ENCODE results near the gene USP28.
A peak's percentile ranks its signal among the peaks of the same experiment; 100 is the strongest.
"Not testable (repeated sequence)": the region's sequence is repeated elsewhere in the genome, so short reads cannot be mapped to it uniquely, and the experiment has no call there.

Gene USP28, protein sequence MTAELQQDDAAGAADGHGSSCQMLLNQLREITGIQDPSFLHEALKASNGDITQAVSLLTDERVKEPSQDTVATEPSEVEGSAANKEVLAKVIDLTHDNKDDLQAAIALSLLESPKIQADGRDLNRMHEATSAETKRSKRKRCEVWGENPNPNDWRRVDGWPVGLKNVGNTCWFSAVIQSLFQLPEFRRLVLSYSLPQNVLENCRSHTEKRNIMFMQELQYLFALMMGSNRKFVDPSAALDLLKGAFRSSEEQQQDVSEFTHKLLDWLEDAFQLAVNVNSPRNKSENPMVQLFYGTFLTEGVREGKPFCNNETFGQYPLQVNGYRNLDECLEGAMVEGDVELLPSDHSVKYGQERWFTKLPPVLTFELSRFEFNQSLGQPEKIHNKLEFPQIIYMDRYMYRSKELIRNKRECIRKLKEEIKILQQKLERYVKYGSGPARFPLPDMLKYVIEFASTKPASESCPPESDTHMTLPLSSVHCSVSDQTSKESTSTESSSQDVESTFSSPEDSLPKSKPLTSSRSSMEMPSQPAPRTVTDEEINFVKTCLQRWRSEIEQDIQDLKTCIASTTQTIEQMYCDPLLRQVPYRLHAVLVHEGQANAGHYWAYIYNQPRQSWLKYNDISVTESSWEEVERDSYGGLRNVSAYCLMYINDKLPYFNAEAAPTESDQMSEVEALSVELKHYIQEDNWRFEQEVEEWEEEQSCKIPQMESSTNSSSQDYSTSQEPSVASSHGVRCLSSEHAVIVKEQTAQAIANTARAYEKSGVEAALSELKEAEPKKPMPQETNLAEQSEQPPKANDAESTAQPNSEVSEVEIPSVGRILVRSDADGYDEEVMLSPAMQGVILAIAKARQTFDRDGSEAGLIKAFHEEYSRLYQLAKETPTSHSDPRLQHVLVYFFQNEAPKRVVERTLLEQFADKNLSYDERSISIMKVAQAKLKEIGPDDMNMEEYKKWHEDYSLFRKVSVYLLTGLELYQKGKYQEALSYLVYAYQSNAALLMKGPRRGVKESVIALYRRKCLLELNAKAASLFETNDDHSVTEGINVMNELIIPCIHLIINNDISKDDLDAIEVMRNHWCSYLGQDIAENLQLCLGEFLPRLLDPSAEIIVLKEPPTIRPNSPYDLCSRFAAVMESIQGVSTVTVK

DNA sequence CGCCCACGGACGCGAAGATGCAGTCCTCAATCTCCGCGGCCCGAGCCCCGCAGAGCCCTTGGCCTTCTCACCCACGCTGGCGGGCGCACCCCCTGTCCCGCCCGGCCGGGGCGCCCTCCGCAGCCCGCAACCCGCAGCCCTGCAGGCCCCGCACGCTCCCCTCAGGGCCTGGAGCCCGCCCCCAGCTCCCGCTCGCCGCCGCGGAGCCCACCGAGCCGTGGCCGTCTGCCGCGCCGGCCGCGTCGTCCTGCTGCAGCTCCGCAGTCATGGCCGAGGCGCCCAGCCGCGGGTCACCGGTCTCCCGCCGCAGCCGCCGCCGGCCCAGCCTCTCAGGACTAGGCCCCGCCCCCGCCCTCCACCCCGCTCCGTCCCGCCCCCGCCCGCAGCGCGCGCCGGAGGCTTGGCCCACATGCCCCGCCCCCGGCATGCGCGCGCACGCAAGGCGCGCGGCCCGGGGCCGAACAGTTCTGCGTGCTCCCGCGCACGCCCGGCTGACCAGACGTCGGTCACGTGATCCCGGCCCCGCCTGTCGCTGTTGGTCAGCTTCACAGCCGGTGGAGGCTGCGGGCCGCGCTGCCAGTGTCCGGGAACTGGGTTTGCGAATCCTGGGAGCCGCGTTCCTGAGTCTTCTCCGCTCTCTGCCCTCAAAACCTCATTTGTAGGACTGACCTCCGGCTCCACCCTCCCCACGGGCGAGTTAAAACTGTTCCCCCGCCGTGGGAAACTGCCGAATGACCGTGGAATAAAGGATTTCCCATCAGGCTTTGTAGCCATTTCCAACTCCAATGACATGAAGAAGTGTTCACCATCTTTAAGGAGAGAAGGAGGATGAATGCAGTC lies at the start of gene USP28:
Gene USP28 (minus strand): TSS at position 339 of the 840 bp plus-strand sequence. CDS start 71 bp downstream, at position 268.
- Mint-ChIP-seq H3K27ac (peak within 1 kb of the TSS; percentile 94), H3K27me3 (no peaks in the 10 kb centered on the region), H3K36me3 (ENCODE audit: low read depth) (peaks cover 4% of the 10 kb centered on the region), H3K4me1 (ENCODE audit: low read depth) (peaks cover 39% of the 10 kb centered on the region), H3K4me3 (peak within 1 kb of the TSS; percentile 95), H3K9me3 (no peaks in the 10 kb centered on the region)

DNA sequence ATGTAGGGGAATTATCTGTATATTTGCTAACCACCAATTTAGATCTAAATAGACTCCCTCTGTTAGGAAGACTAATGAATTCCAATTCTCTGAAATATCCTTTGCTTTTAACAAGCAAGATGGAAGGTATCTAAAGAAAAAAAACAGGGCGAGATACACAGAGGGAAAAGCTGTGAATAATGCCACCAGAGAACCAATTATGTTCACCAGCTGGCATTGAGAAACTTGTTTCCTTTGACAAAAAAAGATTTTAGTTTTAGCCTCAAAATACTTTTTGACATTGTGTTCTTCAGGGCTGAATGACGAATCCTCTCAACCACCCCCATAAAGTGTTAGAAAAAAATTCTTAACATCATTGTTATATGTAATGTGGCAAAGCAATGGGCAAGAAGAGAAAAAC lies 48.2 kb upstream of the USP28 start:
- Mint-ChIP-seq H3K9me3 (no peaks in the 10 kb centered on the region), H3K27me3 (peaks cover 24% of the 10 kb centered on the region), H3K27ac (no peak overlapping the region), H3K36me3 (ENCODE audit: low read depth) (no peaks in the 10 kb centered on the region), H3K4me1 (ENCODE audit: low read depth) (no peaks in the 10 kb centered on the region), H3K4me3 (no peak overlapping the region)

DNA sequence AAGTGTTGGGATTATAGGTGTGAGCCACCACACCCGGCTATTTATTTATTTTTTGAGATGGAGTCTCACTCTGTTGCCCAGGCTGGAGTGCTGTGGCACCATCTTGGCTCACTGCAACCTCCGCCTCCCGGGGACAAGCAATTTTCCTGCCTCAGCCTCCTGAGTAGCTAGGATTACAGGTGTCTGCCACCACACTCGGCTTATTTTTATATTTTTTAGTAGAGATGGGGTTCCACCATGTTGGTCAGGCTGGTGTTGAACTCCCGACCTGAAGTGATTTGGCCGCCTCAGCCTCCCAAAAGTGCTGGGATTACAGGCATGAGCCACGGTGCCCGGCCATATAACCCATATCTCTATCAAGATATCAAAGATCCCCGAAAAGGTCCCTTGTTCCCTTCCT lies 36.1 kb upstream of the USP28 start:
- H3K9me3 Mint-ChIP-seq; H3K4me3 Mint-ChIP-seq; H3K36me3 Mint-ChIP-seq (ENCODE audit: low read depth); H3K4me1 Mint-ChIP-seq (ENCODE audit: low read depth); H3K27ac Mint-ChIP-seq: not testable (repeated sequence)
- H3K27me3 Mint-ChIP-seq, result peaks cover 10% of the 10 kb centered on the region

DNA sequence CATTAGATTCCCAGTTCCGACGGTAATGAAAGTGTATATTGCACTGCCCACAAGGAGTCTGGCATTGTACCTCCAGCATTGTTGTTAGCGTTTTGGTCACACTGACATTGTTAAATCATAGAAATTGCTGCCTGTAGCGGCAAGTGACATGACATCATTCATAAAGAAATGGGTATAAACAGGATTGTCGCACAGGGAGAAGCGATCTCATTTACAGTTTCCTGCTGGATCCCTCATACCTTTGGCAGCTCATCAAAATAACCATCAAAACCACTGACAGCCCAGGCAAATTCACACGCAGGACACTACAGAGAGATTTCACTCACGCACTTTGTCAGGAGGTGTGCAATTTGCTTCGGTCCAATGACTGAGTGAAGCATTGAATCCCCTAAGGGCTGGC lies 32.7 kb upstream of the USP28 start:
- no peaks in the 10 kb centered on the region for H3K9me3 Mint-ChIP-seq
- no peak overlapping the region for H3K4me3 Mint-ChIP-seq
- H3K27ac Mint-ChIP-seq, result no peak overlapping the region
- peaks cover 6% of the 10 kb centered on the region for H3K27me3 Mint-ChIP-seq
- H3K4me1 Mint-ChIP-seq (ENCODE audit: low read depth), result no peaks in the 10 kb centered on the region
- H3K36me3 Mint-ChIP-seq (ENCODE audit: low read depth), result no peaks in the 10 kb centered on the region

DNA sequence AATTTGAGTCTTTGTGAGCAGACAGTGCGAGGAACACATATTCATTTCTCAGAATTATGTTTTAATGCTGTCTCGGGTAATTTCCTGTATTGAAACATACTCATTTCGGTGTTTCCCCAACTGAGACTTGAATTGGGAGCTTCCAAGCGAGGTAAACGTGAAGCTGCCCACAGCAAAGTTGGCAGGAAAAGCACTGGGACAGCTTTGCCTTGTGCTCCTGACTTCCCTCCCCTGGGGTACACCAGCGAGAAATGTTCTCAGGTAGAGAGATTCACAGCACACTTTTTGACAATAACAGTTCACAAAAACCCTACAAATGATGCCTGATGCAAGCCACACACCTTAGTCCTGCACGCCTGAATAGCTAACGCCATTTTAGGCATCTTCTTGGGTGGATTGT lies 32.3 kb upstream of the USP28 start:
- Mint-ChIP-seq H3K36me3 (ENCODE audit: low read depth) (no peaks in the 10 kb centered on the region), H3K27me3 (peaks cover 6% of the 10 kb centered on the region), H3K4me3 (no peak overlapping the region), H3K27ac (no peak overlapping the region), H3K4me1 (ENCODE audit: low read depth) (no peaks in the 10 kb centered on the region), H3K9me3 (no peaks in the 10 kb centered on the region)

DNA sequence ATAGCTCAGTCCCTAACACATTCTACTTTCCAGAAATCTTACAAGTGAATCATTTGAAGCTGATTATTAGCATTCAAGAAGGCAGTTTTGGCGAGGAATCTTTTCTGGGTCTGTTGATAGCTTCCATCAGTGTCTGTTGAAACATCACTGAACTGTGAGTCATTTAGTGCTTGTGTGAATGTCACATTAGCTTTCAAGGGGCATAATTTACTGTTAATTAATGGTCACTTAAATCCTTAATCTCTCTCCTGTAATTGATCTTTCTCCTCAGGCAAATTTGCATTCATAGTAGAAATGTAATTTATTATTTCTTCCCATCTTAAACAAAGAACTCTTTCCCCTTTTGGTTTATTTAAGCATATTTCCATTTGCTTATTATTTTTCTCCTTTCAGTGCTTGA lies 31.8 kb upstream of the USP28 start:
- no peak overlapping the region for H3K4me3 Mint-ChIP-seq
- no peaks in the 10 kb centered on the region for H3K9me3 Mint-ChIP-seq

DNA sequence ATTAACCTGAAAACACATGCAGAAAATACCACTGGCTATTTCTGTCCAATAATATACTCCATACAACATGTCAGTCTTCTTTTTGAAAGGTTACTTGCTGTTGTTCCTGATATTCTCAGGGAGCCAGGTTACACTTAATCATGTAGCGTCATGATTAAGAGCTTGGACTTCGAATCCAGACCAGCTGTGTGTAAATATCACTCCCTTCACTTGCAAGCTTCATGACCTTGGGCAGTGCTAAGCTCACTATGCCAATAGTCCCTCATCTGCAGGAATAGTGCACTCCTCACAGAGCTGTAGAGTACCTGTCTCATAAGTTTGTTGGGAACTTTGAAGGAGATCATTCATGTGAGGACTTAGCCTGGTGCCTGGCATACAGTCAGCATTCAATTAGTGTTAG lies 31.1 kb upstream of the USP28 start:
- Mint-ChIP-seq H3K4me1 (ENCODE audit: low read depth) (no peaks in the 10 kb centered on the region), H3K4me3 (no peak overlapping the region), H3K9me3 (no peaks in the 10 kb centered on the region), H3K36me3 (ENCODE audit: low read depth) (no peaks in the 10 kb centered on the region), H3K27ac (no peak overlapping the region), H3K27me3 (peaks cover 6% of the 10 kb centered on the region)

More for the DNA sequence above, 31.8 kb upstream of the USP28 start:
- no peaks in the 10 kb centered on the region for H3K4me1 Mint-ChIP-seq (ENCODE audit: low read depth)
- H3K36me3 Mint-ChIP-seq (ENCODE audit: low read depth), result no peaks in the 10 kb centered on the region
- H3K27me3 Mint-ChIP-seq, result peaks cover 6% of the 10 kb centered on the region
- no peak overlapping the region for H3K27ac Mint-ChIP-seq

DNA sequence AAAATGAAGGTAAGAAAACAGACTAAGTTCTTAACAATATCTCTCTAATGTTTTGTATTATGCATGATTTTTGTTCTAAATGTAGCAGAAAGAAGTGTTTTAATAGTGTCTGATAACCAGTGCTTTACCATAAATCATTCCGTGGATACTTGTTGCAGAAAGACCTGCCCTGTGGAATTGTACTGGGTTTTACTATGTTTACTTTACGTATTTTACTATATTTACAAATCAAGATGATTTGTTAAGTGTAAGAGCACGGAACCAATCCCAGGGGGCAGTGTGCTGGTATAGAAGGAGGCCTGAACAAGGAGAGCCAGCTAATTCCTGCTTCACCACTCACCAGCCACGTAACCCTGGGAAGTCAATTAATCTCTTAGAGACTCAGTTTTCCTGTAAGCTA lies 30.7 kb upstream of the USP28 start:
- no peak overlapping the region for H3K27ac Mint-ChIP-seq
- H3K4me3 Mint-ChIP-seq, result no peak overlapping the region
- no peaks in the 10 kb centered on the region for H3K36me3 Mint-ChIP-seq (ENCODE audit: low read depth)
- H3K9me3 Mint-ChIP-seq, result no peaks in the 10 kb centered on the region
- H3K4me1 Mint-ChIP-seq (ENCODE audit: low read depth), result no peaks in the 10 kb centered on the region
- peaks cover 6% of the 10 kb centered on the region for H3K27me3 Mint-ChIP-seq

DNA sequence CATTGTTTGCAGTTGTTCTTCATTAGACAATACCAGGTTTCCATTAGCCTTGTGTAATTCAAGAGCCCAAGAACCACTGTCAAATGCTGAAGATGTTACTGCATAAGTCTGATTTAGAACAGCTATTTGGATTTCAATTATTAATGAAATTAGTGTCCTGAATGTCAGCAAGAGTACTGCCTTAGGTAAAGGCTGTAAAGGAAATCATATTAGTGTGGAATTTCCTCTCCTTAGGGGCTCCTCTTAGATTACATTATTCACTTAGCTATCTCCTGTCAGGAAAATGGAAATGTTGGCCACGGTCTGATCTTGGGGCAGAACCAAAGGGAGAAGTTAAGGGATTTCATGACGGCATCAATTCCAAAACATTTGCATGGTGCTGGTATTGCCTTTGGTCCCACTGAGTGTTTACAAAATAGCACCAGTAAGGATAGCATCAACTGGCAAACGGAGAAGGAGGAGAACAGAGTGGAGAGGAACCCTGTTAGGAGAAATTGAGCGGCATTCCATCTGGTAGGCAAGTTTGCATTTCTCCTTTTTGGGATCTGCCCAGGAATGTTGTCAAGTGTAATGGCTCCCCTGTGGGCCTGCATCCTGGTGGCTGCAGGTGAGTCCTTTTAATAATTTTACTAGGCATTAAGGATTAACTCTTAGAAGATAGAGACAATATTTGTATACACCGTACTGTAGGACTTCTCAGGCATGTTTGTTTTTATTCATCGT lies 29.2 kb upstream of the USP28 start, which contains the start of gene HTR3B:
Gene HTR3B (plus strand): TSS at position 418 of the 723 bp plus-strand sequence. CDS start 138 bp downstream, at position 556.
- Mint-ChIP-seq H3K4me3 (no peak within 1 kb of the TSS), H3K27ac (no peak within 1 kb of the TSS), H3K4me1 (ENCODE audit: low read depth) (no peaks in the 10 kb centered on the region), H3K27me3 (peaks cover 6% of the 10 kb centered on the region), H3K9me3 (no peaks in the 10 kb centered on the region), H3K36me3 (ENCODE audit: low read depth) (no peaks in the 10 kb centered on the region)

DNA sequence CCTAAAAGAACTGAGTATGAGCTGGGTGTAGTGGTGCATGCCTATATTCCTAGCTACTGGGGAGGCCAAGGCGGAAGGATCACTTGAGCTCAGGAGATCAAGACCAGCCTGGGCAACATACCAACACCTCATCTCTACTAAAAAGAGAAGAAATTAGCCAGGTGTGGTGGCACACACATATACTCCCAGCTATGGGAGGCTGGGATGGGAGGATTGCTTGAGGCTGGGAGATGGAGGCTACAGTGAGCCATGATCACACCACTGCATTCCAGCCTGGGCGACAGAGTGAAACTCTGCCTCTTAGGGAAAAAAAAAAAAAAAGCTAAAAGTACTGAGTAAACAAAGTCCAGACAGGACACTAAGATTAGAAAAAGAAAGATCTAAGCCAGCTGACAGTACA lies 25.8 kb upstream of the USP28 start:
- Mint-ChIP-seq H3K9me3 (no peaks in the 10 kb centered on the region), H3K36me3 (ENCODE audit: low read depth) (no peaks in the 10 kb centered on the region), H3K4me1 (ENCODE audit: low read depth) (no peaks in the 10 kb centered on the region), H3K4me3 (no peak overlapping the region), H3K27ac (no peak overlapping the region), H3K27me3 (no peaks in the 10 kb centered on the region)

DNA sequence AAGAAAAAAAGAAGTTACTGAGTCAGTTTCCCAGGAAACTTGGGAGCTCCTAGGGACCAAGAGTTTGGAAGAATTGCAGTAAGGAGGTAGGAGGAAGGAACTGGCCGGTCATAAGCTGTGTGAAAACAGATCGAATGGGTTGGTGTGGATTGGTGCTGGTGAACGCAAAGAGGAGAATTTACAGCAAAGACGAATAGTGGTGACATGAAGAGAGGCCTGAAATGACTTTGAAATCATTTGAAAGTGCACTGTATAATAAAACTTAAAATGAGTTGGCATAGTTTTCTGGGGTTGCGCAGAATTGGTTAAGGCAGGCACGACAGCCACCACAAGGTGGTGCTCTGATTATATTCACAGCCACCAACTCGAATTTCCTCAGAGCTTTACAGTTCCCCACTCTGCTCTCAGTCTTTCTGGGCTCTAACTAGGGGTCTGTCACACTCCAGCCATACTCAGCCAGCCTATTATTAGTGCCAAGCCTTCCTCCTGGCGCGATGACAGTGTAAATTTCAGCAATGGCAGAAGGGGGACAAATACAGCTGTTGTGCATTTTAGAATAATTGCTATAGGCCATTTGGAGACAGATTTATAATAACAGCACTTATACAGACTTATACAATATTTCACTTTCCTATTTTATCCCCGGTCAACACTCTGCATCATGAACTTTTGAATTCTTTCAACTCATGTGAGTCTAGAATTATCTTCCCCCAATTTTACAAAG lies 20.9 kb upstream of the USP28 start:
- no peaks in the 10 kb centered on the region for H3K27me3 Mint-ChIP-seq
- no peak overlapping the region for H3K27ac Mint-ChIP-seq
- no peaks in the 10 kb centered on the region for H3K4me1 Mint-ChIP-seq (ENCODE audit: low read depth)
- no peak overlapping the region for H3K4me3 Mint-ChIP-seq
- no peaks in the 10 kb centered on the region for H3K9me3 Mint-ChIP-seq
- H3K36me3 Mint-ChIP-seq (ENCODE audit: low read depth), result no peaks in the 10 kb centered on the region

DNA sequence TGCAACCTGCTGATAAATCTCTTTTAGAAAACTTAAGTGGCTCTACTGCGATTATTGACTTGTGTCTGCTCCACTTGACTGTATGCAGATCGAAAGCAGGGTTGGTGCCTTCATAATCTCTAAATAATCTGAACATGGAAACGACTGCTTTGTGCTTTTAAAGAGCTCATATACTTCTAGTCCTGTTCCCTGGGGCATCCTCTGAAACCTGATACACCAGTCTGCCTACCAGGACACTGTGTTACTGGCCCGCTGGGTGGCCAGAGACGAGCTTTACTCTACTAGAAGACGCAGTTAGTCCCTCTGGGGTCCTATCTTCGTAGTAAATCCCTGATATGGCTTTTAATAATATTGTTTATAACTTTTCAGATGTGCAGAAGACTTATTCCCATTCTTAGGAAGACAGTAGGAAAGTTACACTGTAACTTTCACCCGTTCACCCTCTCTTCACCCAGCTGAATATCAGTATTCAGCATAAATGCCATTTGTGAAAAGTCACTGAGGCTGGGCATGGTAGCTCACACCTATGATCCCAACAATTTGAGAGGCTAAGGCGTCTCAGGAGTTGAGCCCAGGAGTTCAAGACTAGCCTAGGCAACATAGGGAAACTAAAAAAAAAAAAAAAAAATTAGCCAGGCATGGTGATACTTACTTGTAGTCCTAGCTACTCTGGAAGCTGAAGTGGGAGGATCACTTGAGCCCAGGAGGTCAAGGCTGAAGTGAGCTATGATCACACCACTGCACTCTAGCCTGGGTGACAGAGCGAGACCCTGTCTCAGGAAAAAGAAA lies 20.2 kb upstream of the USP28 start:
- no peaks in the 10 kb centered on the region for H3K36me3 Mint-ChIP-seq (ENCODE audit: low read depth)
- no peaks in the 10 kb centered on the region for H3K9me3 Mint-ChIP-seq
- no peak overlapping the region for H3K27ac Mint-ChIP-seq
- no peak overlapping the region for H3K4me3 Mint-ChIP-seq
- no peaks in the 10 kb centered on the region for H3K4me1 Mint-ChIP-seq (ENCODE audit: low read depth)
- no peaks in the 10 kb centered on the region for H3K27me3 Mint-ChIP-seq
